GM18508 (cell line): Measurements from ENCODE around the gene ASB12.
A peak's percentile ranks its signal among the peaks of the same experiment; 100 is the strongest.
"Not testable (repeated sequence)": the region's sequence is repeated elsewhere in the genome, so short reads cannot be mapped to it uniquely, and the experiment has no call there.

Experiments
- ATAC-seq: cut with Tn5 transposase; IDR thresholded peaks from one replicate; pipeline ENCODE4 v1.9.1; 2021; ENCODE audit warnings: moderate number of reproducible peaks; ENCODE audit not compliant: insufficient read depth, unreplicated experiment

The ASB12 gene

GRCh38 chrX:64230123-64230970 is at the start of gene ASB12:
Gene ASB12, minus strand, starts transcription at chrX:64230607. Its CDS starts 4,957 bp downstream, at chrX:64225650.
- ATAC-seq: no peak

- ATAC-seq: no peak
These were observed 34.9 kb upstream of the ASB12 start for GRCh38 chrX:64265265-64265664.

DNA sequence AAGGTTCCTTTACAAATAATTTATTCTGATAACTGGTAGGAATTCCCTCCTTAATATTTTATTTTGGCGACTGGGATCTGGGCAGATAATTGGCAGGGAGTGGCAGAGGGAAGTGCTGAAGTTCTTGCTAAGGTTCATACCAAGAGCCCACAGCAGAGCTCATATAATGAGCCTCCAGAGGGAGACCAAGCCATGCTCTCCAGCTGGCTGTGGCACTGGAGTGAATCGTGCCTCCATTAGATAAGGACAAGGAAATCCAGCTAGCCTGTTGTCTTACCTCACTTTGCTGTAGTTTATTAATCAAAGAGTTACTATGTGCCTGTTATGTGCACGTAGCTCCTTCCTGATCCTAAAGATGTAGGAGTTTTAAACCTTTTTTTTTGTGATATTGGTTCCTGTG is 1.3 kb downstream of the ASB12 start:
- ATAC-seq: no peak

DNA sequence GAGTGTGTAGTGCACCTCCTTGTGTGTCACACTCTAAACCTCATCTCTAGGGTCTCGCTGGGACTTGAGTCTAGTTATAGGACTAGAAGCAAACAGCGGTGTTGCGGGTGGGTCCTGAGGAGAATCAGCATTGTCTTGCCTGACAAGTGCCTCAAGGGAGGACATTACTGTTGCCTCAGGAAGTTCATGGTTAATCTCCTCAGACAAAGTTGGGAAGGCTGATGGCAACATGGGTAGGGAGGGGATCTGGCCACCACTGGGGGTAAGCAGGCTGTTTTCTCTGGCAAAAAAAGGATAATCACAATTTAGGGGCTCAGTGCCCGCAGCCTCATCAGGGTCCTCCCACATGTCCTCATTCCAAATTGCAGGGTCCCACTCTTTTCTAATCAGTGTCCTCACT is 12.4 kb downstream of the ASB12 start:
- ATAC-seq: no peak

DNA sequence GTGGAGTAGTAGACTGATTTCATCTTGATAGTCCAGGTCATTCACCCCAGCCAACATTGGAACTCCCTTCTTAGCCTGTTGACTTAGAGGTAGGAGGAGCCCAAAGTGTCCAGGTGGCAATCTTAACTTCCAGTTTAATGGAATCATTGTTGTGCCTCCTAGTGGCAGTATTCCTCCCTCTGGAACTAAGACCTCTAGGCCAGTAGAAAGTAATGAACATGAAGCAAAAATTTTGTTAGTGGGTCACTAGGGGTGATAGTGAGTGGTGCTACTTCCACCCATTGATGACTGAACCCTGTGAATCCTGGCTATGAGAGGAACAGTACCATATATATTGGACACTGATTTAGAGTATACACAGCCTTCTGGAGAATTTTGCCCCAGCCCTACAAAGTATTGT is 16.4 kb downstream of the ASB12 start:
- ATAC-seq: not testable (repeated sequence)

- ATAC-seq: no peak
These were observed 23.7 kb downstream of the ASB12 start for GRCh38 chrX:64206556-64207162.

GRCh38 chrX:64205735-64206501 is 24.5 kb downstream of the ASB12 start:
- peak; percentile 87 for ATAC-seq

DNA sequence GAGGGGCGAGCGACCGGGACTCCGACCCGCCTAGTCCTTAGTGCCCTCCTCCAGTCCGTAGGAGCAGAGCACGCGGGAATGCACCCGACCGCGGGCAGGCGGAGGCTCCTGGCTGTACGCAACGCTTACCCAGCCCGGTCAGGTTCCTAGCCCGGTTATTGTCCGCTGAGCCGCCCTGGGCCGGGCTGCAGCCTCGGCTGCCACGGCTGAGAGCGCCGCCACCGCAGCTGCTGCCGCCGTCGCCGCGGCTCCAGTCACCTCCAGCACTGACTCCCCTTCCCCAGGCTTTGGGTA is 25.0 kb downstream of the ASB12 start, which contains the start of gene AMER1:
AMER1 (minus strand) TSS at position 268 of the 294 bp plus-strand sequence. CDS start 12,422 bp downstream, outside the sequence.
- ATAC-seq: peak; percentile 25

DNA sequence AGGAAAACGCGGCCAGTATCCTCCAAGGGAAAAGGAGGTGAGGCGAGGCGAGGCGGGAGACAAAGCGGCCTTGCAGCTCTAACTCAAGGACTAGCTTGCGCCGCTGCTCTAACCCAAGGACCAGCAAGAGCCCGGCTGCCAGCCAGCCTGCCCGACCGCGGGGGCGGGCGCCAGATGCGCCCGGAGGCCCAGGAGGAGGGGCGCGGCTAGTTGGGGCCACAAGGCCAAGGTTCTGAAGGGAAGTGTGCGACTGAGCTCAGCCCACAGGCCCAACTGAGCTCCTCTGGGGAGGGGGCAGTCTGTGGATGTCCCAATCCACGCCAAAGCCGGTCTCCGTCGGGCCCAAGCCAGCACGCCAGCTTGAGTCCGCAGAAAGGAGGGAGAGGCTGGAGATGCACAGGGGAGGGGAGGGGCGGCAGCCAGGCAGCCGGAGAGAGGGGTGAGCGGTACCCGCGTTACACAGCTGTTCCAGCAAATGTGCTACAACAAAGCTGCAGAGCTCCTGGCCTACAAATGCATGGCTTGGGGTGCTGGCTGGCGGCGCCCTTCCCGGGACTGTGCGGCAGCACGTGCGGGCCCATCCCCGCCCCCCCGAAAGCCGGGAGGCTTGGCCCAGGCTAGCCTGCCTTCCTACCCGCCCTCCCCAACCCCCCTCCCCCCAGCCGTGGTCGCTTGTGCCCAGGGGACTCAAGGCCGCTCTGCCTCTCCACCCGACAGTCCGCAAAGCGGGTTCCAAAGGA is 25.5 kb downstream of the ASB12 start:
- ATAC-seq: no peak

DNA sequence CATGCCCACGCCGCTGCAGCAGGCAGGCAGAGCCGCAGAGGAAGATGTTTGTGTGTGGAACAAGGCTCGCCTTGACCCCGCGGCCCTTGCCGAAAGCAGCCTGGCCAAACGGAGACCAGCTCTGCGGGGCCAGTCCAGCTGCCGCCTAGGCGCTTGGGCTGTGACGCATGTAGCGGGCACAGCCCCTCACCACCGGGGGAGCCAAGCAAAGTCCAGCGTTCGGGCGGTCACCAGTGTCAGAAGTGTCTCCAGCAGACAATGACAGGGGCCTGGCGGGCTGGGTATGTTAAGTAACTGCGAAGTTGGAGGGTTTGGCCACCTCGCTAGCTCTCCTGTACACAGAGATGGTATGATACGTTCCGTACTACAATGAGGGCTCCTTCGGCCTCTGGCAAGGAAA is 26.2 kb downstream of the ASB12 start:
- no peak for ATAC-seq

DNA sequence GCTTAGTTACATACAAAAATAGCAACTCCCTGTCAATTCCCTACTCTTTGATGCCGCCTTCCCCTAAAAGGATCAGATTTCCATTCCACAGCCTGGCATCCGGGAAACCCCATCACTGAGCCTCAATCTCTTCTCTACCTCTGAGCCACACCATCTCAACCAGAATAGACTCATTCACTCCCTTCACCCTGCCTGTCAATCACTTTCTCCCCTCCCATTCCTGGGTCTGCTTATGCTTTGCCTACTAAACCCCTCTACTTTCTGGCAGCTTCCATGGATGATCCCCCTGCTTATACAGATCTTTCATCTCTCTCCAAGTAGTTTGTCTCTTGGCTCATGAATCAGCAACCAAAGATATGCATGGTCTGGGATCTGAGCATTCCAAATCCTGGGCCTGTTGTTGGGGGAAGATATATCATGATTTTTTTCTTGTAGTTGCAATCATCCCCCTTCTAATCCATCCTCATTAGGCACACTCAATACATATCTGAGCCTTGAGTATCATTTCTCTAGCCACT is 27.5 kb downstream of the ASB12 start:
- ATAC-seq: no peak

DNA sequence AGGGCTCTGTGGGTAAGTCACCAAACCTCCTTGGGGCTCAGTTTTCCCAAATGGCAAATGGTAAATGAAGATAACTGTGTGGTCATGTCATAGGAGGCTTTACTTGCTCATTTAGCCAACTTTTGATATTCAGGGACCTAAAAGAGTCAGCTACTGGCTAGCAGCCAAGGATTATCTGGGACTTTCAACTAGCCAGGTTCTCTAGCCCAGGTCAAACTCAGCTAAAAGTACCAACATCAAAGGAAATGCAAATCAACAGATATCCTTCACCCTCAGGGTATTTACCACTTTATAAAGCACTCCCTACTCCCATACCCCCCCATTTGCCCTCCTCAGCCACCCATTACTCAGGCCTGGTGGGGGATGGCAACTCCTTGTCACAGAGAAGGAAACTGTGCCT is 32.4 kb downstream of the ASB12 start:
- ATAC-seq: no peak

- ATAC-seq: no peak
These were observed 33.8 kb downstream of the ASB12 start for GRCh38 chrX:64196606-64197005.

GRCh38 chrX:64195862-64196261 is 34.5 kb downstream of the ASB12 start:
- ATAC-seq: no peak

GRCh38 chrX:64192673-64193072 is 37.7 kb downstream of the ASB12 start:
- no peak for ATAC-seq

DNA sequence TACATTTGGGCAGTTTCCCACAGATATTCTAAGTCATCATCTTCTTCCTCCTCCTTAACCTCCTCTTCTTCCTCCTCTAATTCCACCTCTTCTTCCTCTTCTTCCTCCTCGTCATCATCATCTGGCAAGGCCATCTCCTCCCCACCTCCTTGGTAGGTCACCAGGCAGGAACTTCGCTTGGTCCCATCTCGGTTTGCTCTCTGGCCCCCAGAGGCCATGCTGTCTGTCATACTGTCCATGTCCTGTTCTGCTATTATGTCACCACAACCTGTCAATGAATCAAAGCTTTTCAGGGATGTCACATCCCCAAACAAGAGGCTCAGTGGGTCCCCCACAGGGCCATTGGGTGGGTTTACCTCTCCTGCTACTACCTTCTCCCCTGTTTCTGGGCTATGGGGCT is 38.4 kb downstream of the ASB12 start:
- no peak for ATAC-seq

- ATAC-seq: no peak
These were observed 39.0 kb downstream of the ASB12 start for GRCh38 chrX:64191281-64192010.

- ATAC-seq: no peak
These were observed 40.2 kb downstream of the ASB12 start for GRCh38 chrX:64190136-64190740.

DNA sequence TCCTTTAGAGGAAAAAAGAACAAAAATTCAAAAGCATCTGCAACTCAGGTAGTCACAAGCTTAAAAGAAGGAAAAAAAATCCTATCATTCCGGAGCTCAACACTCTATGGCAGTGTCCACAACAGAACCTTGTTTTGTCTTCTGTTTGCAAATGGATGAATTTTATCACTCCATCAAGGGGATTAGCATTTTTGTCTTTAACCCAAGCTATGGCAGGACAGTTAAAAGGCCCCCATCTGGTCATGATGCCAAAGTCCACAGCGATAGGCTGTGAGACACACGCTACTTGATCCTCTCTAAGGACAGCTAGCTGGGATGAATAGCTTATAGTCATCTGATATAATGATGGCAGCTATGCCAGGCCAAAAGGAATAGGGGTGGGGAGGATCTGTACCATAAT is 41.5 kb downstream of the ASB12 start:
- no peak for ATAC-seq
